WERI-Rb-1 (cell line): ENCODE data around the gene CUEDC1.

Experiments
- DNase-seq: peaks from one replicate; pipeline ENCODE4 v3.0.0-alpha.2; 2020
- H3K27ac ChIP-seq: fragments of 250-450 bp; sonication (Bioruptor Pico); 2 replicates; pipeline ENCODE4 v1.5.1; 2020; ENCODE audit warnings: mild to moderate bottlenecking, moderate library complexity
- H3K27me3 ChIP-seq: fragments of 250-450 bp; sonication (Bioruptor Pico); 2 replicates; pipeline ENCODE4 v1.5.1; 2021; ENCODE audit warnings: mild to moderate bottlenecking, low read depth, moderate library complexity; ENCODE audit not compliant: insufficient read depth, severe bottlenecking
- H3K36me3 ChIP-seq: fragments of 250-450 bp; sonication (Bioruptor Pico); 2 replicates; pipeline ENCODE4 v1.5.1; 2020; ENCODE audit warnings: mild to moderate bottlenecking, moderate library complexity
- H3K4me3 ChIP-seq: 2 replicates; pipeline ENCODE4 v1.5.1; 2011; ENCODE audit warnings: low read depth, mild to moderate bottlenecking, control low read depth, low read length
- H3K9me3 ChIP-seq: fragments of 250-450 bp; sonication (Bioruptor Pico); 2 replicates; pipeline ENCODE4 v1.5.1; 2021; ENCODE audit warnings: mild to moderate bottlenecking, moderate library complexity; ENCODE audit not compliant: severe bottlenecking
- CTCF ChIP-seq: IDR thresholded peaks from 2 replicates; pipeline ENCODE4 v1.5.1; 2011; ENCODE audit warnings: low read depth, mild to moderate bottlenecking, control low read depth, inconsistent platforms, low read length

The CUEDC1 gene

GRCh38 chr17:57871863-57872262 is 83.3 kb downstream of the CUEDC1 start:
- no peak for TF ChIP-seq CTCF
- no peak overlapping the region for H3K4me3 ChIP-seq
- H3K36me3 ChIP-seq, result peaks cover 19% of the 10 kb centered on the region
- H3K27me3 ChIP-seq, result no peaks in the 10 kb centered on the region
- DNase-seq, result no peak
- no peaks in the 10 kb centered on the region for H3K9me3 ChIP-seq
- peak overlapping the region; percentile 99 for H3K27ac ChIP-seq

GRCh38 chr17:57871155-57871554 is 84.1 kb downstream of the CUEDC1 start:
- Histone ChIP-seq H3K9me3 (no peaks in the 10 kb centered on the region), H3K27ac (peak overlapping the region; percentile 99)

GRCh38 chr17:57870283-57870635 is 85.0 kb downstream of the CUEDC1 start:
- H3K27me3 ChIP-seq, result no peaks in the 10 kb centered on the region
- DNase-seq, result peak; percentile 71
- H3K27ac ChIP-seq, result peak overlapping the region; percentile 99
- H3K36me3 ChIP-seq, result peaks cover 18% of the 10 kb centered on the region
- H3K9me3 ChIP-seq, result no peaks in the 10 kb centered on the region
- TF ChIP-seq CTCF, result no peak
- peak overlapping the region; percentile 14 for H3K4me3 ChIP-seq

More at GRCh38 chr17:57871155-57871554, 84.1 kb downstream of the CUEDC1 start:
- Histone ChIP-seq H3K27me3 (no peaks in the 10 kb centered on the region), H3K36me3 (peaks cover 18% of the 10 kb centered on the region), H3K4me3 (no peak overlapping the region)
- TF ChIP-seq CTCF, result no peak
- DNase-seq, result no peak

GRCh38 chr17:57869617-57870282 is 85.5 kb downstream of the CUEDC1 start:
- Histone ChIP-seq H3K27ac (peak overlapping the region; percentile 99), H3K36me3 (peaks cover 21% of the 10 kb centered on the region), H3K4me3 (peak overlapping the region; percentile 31), H3K9me3 (no peaks in the 10 kb centered on the region), H3K27me3 (no peaks in the 10 kb centered on the region)
- DNase-seq, result peak; percentile 97
- TF ChIP-seq CTCF, result no peak

- DNase-seq, result no peak
- Histone ChIP-seq H3K4me3 (peak overlapping the region; percentile 31), H3K27ac (peak overlapping the region; percentile 99), H3K27me3 (no peaks in the 10 kb centered on the region), H3K9me3 (no peaks in the 10 kb centered on the region), H3K36me3 (peaks cover 23% of the 10 kb centered on the region)
- no peak for TF ChIP-seq CTCF
These were observed 86.1 kb downstream of the CUEDC1 start for GRCh38 chr17:57868910-57869616.
